Measurements from ENCODE around the gene GADL1.
A peak's percentile ranks its signal among the peaks of the same experiment; 100 is the strongest.

DNA sequence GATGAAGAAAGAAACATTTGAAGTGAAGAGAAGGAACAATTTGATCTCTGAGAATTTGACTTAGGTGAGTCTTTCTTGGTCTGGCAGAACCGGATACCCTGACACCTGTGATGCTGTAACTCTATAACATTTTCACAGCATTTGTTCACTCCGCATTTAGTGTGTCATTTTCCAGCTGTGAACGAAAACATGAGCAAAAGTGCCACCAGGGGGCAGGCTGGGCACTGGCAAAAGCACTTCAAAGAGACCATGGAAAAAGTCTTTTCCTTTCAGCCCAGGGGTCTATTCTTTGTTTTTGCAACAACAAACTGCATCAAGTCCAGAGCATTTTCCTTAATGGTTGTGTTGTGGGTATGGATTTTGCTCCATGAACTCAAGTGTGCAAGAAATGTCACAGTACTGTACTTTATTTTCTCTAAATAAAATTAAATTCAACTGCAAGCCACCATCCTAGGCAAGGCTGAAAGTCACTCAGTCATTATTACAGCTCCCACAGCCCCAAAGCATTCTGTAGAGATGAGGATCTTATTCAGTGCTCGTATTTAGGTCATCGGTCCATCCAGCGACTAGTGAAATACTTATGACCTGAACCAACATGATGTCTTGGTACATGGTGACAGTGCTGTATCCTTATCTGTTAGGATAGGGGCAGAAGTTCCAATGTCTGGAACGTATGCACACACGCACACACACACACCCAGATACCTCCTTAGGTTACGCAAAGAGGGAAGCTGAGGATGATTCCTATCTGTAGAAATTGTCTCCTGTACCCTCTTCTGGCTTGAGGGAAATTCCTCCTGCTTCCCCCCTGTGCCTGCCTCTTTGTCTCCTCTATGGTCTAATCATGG is 125.5 kb downstream of the GADL1 start:
- TF ChIP-seq, protein P1, sequence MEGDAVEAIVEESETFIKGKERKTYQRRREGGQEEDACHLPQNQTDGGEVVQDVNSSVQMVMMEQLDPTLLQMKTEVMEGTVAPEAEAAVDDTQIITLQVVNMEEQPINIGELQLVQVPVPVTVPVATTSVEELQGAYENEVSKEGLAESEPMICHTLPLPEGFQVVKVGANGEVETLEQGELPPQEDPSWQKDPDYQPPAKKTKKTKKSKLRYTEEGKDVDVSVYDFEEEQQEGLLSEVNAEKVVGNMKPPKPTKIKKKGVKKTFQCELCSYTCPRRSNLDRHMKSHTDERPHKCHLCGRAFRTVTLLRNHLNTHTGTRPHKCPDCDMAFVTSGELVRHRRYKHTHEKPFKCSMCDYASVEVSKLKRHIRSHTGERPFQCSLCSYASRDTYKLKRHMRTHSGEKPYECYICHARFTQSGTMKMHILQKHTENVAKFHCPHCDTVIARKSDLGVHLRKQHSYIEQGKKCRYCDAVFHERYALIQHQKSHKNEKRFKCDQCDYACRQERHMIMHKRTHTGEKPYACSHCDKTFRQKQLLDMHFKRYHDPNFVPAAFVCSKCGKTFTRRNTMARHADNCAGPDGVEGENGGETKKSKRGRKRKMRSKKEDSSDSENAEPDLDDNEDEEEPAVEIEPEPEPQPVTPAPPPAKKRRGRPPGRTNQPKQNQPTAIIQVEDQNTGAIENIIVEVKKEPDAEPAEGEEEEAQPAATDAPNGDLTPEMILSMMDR (IDR thresholded peaks at IDR 0.05): peak; percentile 52 to 76 (median 68)
- TF ChIP-seq POLR2A (IDR thresholded peaks at IDR 0.05): no peak
